ENCODE measurements around the gene GORAB.

GRCh38 chr1:170599033-170599432 lies 67.1 kb downstream of the GORAB start:
- TF ChIP-seq ZBTB33 (CRISPR knock-in tag; IDR thresholded peaks at IDR 0.05) (no peak), HOXA5 (CRISPR knock-in tag; IDR thresholded peaks at IDR 0.05) (no peak), CEBPB (IDR thresholded peaks at IDR 0.05; ENCODE audit: borderline replicate concordance, low read depth, low read length) (no peak), ZBED4 (CRISPR knock-in tag; IDR thresholded peaks at IDR 0.05; ENCODE audit: borderline replicate concordance) (no peak), CTCF (CRISPR knock-in tag; IDR thresholded peaks at IDR 0.05) (no peak), MXD1 (CRISPR knock-in tag; IDR thresholded peaks at IDR 0.05) (no peak)

Data from HepG2 (cell line).